UCSD-AML1 (cell line): ENCODE measurements around the gene SLC9C2.
"Not testable (repeated sequence)": the region's sequence is repeated elsewhere in the genome, so short reads cannot be mapped to it uniquely, and the experiment has no call there.

Source experiments
- DNase-seq: peaks from one replicate; lab custom pipeline; 2025; ENCODE audit not compliant: unreplicated experiment; lab: John Stamatoyannopoulos, UW

SLC9C2 gene

DNA sequence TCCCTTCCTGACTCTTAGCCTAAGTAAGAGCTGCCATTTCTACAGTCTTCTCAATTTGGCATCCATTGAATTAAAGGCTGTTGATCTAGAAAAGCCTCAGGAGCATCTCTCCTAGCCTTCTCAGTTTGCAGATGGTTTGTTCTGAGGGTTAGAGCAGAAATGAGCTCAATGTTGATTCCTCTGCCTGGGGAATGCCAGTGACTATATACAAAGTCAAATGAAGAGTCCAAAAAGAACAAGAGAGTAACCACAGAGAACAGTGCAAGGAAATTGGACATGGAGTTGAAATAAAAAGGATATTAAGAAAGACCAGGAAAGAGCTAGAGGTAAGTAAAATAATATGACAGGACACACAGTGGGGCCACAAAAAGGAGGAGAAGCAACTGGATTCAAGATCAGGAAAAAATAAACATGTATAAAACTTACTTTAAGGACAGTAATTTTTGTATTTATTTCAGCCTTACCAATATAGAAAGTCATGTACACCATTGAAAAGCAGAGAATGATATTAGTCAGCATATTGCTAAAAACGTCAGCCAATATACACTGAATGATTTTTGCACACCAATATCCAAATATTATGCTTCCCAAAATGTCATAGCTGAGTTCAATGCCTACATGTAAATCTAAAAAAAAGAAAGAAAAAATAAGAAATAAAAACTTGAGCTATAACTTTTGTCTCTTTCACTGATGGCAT, 21.3 kb downstream of the SLC9C2 start:
- no peak for DNase-seq

DNA sequence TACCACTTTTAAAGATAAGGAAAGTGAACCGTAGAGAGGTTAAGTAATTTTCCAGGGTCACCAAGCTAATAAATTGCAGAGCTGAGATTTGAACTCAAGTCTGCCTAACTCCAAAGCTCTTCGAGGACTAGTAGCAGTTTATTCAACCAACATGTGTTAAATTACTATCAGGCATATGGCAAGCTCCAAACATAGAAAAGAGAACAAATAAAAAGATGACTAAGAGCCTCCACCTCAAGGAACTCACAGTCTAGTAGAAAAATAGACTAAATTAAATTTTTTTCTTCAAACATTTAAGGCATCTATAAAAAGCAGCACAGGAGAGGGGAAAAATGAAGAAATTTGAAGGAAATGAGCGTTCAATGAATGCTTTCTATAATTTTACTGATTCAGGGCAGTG, 22.2 kb downstream of the SLC9C2 start:
- DNase-seq: no peak

DNA sequence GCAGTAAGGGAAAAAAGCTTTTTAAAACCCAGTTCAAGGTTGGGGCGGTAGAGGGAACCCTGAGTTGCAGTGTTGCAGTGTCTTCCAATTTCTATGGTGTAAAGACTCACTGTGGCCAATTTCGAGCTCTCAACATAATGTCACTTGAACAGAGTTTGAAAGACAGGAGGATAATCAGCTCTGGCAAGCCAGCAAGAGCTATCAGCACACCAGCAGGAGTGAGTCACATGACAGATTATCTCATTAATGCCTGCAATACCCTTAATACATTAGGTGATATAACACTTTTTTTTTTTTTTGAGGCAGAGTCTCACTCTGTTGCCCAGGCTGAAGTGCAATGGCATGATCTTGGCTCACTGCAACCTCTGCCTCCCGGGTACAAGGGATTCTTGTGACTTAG, 22.8 kb downstream of the SLC9C2 start:
- no peak for DNase-seq

DNA sequence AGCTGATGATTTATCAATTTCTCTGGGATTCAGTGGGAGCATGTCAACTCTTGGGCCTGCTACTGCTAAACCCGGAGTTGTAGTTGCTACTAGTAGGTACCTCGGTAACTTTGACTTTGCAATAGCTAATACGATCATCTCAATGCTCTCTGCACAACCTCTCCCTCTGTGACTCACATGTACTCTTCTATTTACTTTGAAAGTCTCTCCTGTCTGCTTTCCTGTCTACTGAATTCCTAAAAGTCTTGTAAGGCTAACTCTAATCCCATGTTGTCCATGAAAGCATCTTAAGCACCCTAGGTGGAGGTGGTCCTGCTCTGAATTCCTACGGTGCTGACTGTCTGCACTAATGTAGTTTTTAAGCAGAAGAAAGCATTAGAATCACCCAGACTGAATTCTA, 29.3 kb downstream of the SLC9C2 start:
- DNase-seq: no peak

DNA sequence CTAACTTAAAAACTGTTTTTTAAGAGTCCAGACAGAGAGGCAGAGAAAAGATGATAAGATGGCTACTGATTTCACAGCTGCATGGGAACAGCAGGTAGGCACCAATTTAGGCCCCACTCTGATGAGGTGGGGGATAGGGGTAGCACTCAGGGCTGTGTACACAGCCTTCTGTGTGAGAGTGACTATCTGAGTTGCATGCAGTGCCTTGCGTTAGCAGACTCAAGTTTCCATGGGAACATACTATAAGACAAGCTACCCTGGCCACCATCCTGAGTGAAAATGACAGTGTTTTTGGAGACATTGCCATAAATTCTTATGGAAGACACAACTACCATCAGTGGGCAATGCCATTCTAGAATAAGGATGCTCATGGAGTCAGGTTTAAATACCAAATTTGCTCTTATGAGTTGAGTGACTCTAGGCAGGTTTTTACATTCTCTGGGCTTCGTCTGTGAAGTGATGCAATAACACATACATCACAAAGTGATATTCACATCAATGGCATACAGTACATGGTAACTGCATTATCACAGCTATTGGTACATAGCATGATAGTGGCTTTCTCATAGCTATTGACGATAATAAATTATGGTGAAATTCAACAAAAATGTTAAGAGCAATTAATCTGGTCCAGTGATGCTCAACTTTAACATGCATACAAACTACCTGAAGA, 30.5 kb downstream of the SLC9C2 start:
- DNase-seq: no peak

DNA sequence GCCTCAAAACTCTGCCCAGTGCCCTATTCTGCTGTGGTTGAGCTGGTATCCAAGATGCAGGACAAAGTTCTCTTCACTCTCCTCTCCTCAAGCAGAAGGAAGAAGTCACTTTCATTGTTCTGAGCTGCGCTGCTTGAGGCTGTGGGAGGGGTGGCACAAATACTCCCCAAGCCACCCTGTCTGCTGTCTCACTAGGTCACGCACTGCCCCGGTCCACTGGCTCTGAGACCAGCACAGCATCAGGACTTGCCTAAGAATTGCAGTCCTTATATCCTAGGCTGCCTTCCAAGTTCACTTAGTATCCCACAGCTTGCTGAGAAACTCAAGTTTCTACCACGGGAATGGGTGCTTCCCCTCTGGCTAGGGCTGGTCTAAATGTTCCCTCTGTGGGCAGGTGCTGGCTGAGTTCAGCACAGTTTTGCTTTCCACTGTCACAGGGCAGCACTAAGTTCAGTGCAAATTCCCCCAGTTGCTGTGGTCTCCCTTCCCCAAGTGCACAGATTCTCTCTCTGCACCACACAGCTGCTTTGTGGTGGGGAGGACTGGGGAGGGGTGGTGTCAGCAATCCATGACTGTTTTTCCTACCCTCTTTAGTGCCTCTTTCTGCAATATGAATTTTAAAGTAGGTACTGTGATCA, 32.4 kb downstream of the SLC9C2 start:
- DNase-seq: no peak

DNA sequence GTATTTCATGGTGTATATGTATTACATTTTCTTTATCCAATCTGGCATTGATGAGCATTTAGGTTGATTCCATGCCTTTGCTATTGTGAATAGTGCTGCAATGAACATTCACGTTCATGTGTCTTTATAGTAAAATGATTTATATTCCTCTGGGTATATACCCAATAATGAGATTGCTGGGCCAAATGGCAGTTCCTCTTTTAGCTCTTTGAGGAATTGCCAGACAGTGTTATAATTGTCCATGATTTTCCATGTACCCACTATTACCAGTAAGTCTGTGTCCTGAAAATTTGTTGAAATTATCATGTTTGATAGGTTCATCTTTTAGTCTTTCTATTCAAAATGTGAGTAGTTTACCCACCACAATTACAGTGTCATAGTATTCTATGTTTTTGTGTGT, 34.4 kb downstream of the SLC9C2 start:
- no peak for DNase-seq

DNA sequence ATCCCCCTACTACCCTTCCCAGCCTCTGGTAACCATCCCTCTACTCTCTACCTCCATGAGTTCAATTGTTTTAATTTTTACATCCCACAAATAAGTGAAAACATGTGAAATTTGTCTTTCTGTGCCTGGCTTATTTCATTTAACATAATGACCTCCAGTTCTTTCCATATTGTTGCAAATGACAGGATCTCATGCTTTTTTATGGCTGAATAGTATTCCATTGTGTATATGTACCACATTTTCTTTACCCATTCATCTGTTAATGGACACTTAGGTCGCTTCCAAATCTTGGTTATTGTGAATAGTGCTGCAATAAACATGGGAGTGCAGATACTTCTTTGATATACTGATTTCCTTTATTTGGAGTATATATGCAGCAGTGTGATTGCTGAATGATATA, 39.0 kb downstream of the SLC9C2 start:
- not testable (repeated sequence) for DNase-seq

DNA sequence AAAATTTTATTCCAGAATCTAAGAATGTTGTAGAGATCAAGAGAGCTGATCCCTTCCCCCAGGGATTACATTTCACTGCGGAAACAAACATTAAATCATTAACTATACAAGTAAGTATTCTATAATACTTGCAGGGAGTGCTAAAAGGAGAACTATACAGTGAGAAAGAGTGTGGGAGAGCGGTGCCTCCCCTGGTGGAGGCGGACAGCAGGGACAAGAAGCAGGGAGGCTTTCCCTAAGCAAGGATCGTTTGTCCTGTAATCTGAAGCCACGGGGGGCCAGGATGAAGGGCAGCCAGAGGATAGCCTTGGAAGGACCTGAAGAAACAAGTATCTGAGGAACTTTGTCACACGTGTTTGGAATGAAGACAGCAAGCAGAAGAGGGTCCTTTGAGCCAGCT, 40.1 kb downstream of the SLC9C2 start:
- no peak for DNase-seq

DNA sequence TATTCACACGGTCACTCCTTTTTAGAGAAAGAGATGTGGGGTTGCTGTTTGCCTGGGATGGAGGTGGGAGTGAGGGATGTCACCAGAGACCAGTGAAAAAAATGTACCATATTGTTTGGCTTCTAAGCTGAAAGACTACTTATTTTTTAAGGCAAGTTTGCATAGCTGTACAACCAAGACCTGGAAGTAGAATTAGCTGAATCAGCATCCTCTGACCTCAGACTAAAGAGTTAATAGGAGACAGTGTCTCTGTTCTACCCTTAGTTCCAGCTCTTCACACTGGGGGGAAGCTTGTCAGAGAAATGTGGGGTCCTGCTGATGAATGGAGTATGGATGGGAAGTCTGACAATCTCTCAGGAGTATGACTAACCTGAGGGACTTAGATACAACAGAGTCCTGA, 41.6 kb downstream of the SLC9C2 start:
- DNase-seq: no peak

DNA sequence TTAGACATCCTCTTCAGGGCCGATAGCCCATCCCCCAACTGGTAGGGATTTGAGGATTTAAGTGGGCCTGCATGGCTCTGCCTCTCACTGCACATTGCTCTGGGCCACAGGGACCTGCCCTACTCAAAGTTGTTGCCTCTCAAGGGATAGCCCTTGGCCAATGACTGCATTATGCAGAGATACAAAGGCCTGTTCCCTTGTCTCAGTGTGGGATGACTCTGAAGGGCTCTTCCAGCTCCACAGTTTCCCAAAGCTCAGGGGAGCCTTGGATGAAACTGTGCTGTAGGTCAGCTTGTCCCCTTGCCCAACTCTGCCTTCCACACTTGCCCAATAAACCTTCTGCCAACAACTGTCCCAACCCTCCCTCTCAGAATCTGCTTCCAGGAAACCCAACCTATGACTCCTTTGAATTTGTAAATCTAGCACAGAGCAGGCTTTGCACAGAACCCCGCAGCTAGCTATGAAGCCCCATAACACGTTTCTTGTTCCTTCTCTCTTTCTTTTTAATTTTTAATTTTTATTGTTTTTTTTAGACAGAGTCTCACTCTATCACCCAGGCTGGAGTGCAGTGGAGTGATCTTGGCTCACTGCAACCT, 42.5 kb downstream of the SLC9C2 start:
- DNase-seq: no peak

DNA sequence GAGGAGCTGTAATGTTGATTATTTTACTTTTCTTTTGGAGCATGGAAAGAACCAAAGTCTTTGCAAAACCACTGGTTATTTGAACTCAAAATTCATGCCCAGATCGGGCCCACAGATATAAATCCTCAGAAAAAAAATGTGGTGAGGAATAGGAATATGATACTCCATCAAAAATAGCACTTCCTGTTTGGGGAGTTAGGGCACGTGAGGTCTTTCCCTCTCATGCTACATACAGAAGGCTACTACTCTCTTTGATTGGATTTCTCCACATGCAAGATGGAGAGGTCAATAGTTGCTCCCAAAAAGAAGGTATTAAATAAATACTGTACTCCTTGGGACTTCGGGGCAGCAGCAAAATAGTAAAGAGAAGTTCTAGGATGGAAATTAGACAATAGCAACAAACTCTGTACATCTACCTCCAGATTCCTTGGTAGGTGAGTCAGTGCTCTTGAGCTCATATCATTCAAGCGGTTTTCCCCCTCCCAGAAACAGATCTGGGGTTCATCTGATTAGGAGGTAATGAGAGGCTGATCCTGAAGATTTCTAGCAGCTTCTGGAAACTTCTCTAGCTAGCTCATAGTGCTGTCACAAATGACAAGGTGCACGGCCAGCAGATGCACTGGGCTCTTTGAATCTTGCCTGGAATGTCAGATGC, 47.1 kb downstream of the SLC9C2 start:
- DNase-seq: no peak

DNA sequence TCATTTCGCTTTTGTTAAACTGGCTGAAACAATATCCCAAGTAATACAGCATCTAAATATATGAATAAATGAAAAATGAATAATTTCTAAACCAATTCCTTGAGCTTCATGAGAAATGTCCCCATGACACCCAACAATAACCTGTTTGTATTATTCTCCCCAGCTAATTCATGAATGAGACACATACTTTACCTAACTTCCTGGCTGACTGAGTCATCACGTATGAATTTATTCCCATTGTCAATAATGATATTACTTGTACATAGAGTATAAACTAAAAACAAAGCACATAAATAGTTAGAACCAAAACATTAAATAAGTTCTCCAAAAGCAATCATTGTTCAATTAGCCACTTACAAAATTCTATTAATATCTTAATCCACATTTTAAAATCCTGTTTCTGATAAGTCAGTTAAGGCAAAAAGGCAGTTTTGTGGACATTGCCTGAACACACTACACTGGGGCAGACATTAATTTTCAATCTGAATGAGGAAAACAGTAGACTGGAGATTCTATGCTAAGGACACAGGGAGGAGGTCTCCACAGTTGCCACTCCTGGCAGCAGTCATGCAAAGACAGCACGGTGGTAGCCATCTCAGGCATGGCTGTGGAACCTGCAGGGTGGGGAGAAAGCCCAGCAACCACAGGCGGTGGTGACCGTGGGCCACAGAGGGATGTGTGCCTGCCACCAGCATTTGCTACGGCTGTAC, 48.2 kb downstream of the SLC9C2 start:
- no peak for DNase-seq

DNA sequence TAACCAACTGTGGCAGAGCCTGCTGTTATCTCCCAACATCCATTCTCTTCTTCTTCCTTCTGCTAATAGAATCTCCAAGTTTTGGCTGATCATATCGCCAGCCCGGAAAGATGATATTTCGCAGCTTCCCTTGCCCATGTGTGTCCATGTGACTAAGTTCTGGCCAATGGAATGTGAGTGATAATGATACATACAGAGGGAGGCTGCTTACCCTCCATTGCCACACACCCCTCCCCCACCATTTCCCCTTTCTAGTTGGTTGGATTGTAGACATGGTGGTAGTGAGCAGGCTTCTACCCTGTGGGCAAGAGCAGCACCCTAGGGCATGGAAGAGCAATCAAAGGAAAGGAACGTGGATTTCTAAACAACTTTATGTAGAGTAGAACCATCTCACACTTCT, 48.8 kb downstream of the SLC9C2 start:
- DNase-seq: no peak

DNA sequence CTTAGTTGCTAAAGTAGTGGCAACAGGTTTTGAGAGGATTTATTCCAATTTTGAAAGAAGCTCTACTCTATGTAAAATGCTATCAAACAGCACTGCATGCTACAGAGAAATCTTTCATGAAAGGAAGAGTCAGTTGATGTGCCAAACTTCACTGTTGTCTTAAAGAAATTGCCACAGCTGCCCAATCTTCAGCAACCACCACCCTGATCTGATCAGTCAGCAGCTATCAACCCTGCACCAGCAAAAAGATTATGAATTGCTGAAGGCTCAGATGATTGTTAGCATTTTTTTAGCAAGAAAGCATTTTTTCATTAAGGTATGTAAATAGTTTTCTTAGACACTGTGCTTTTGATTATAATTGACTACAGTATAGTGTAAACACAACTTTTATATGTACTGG, 49.6 kb downstream of the SLC9C2 start:
- no peak for DNase-seq

DNA sequence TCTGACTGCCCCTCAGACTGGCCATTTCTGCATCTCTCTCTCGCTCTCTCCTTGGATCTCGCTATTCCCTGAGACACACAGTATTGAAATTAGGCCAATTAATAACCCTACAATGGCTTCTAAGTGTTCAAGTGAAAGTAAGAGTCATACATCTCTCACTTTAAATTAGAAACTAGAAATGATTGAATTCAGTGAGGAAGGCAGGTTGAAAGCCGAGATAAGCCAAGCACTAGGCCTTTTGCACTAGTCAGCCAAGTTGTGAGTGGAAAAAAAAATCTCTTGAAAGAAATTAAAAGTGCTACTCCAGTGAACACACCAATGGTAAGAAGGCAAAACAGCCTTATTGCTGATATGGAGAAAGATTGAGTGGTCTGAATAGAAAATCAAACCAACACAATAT, 51.2 kb downstream of the SLC9C2 start:
- DNase-seq: no peak

DNA sequence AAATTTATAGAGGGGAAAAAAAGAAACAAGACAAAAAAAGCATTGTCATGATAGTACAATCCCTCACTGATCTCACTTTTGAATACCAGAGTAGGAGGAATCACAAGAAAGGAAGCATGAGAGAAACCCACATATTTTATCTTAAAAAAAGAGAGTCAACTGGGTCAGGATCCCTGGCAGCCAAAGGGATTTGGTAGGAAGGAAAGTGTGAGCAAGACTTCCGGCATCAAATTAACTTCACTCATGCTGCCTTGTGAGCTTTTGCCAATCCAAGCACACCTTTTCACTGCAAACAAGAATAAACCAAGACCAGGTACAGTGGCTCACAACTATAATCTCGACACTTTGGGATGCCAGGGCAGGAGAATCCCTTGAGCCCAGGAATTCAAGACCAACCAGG, 53.1 kb downstream of the SLC9C2 start:
- no peak for DNase-seq

DNA sequence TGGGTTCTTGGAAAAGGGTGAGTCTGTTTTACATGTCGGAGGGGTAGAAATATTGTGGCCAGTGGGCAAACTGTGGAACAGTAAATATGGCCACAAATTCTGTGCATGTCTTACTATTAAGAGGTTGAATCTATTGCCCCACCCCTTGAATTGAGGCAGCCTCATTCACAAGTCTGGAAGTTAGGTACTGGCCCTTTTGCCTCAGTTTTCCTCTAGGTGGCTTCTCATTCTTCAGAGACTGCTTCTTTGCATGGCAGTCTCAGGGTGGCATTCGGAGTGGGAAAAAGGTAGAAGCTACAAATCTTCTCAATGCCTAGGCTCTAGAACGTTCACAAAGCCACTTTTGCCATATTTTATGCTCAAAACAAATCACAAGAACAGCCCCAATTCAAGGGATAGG, 57.2 kb downstream of the SLC9C2 start:
- no peak for DNase-seq

DNA sequence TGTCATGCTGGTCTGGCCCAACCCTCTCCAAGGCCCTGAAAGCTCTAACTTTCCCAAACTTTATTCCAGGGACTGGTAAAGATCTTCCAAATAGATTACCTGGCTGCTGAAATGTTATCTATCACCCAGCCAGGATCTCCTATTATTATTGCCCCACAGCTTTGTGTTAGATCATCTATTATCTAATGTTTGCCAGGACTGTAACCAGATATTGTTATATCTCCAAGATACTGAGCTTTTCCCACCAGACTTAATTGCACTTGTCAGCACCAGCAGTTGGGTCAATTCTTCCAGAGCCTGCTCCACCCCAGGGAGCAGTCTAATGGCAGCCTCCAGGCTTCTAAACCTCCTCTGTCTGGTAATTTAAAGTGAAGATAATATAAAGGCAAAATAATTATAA, 66.6 kb downstream of the SLC9C2 start:
- no peak for DNase-seq

DNA sequence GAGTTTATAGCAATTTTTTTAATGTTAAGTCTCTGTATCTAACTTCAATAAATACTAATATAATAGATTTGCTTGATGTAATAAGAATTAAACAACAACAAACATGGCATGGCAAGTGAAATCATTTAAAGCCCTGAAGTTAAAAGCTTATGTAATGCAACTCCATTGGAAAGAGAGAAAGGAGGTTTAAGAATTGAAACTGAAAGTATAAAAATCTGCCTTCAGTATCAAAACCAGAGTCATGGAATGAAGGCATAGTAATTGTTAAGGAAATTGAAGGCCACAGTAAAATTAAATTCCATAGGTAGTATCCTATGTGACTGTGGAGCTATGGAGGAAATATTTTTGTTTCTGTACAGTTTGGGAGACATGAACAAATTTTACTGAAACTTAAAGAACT, 70.6 kb downstream of the SLC9C2 start:
- no peak for DNase-seq
